HepG2 (cell line): ENCODE data around the gene BABAM1. TPM values are rescaled to one million over a fixed set of nuclear protein-coding genes. Genes with fewer than 3 reads are reported as not detected.

ENCODE experiments used
- CBX2 ChIP-seq, 2 experiments: fragments of 200-600 bp in 1 of 2; sonication (generic); formaldehyde crosslinking in 1 of 2; IDR thresholded peaks; 2 replicates each; pipeline versions ENCODE4 v1.7.0 to v1.8.1; 2018 to 2022; ENCODE audit warnings: low read depth in 2 of 2, low read length in 1 of 2, mild to moderate bottlenecking in 1 of 2, missing genetic modification reagents in 1 of 2
- CTCF ChIP-seq: sonication (generic); formaldehyde crosslinking; IDR thresholded peaks from 2 replicates; pipeline ENCODE4 v1.5.0; 2020; ENCODE audit warnings: mild to moderate bottlenecking, missing genetic modification reagents, moderate library complexity
- ERF ChIP-seq: IDR thresholded peaks from 2 replicates; pipeline ENCODE4 v1.6.1; 2018; ENCODE audit warnings: missing biosample characterization, missing genetic modification reagents
- HOXD1 ChIP-seq: sonication (generic); formaldehyde crosslinking; IDR thresholded peaks from 2 replicates; pipeline ENCODE4 v1.5.0; 2020; ENCODE audit warnings: missing genetic modification reagents
- KAT7 ChIP-seq: IDR thresholded peaks from 2 replicates; pipeline ENCODE4 v1.6.1; 2018; ENCODE audit warnings: borderline replicate concordance, missing compliant biosample characterization
- KDM3A ChIP-seq: IDR thresholded peaks from 2 replicates; pipeline ENCODE4 v1.6.1; 2018; ENCODE audit warnings: low read depth, missing compliant biosample characterization
- MIER2 ChIP-seq: IDR thresholded peaks from 2 replicates; pipeline ENCODE4 v1.6.1; 2016; ENCODE audit warnings: missing biosample characterization, missing genetic modification reagents
- PAF1 ChIP-seq: IDR thresholded peaks from 2 replicates; pipeline ENCODE4 v1.6.1; 2016; ENCODE audit warnings: missing genetic modification reagents, missing compliant biosample characterization
- ZBTB1 ChIP-seq: sonication (generic); formaldehyde crosslinking; IDR thresholded peaks from 2 replicates; pipeline ENCODE4 v1.4.0; 2020; ENCODE audit warnings: missing genetic modification reagents, borderline replicate concordance
- ZFP36 ChIP-seq: fragments of 150-350 bp; IDR thresholded peaks from 2 replicates; pipeline ENCODE4 v1.6.1; 2018; ENCODE audit warnings: borderline replicate concordance, low read length, low read depth; ENCODE audit not compliant: partially characterized antibody
- ZFP36L2 ChIP-seq: sonication (generic); formaldehyde crosslinking; IDR thresholded peaks from 2 replicates; pipeline ENCODE4 v1.4.0; 2020; ENCODE audit warnings: missing genetic modification reagents
- ZKSCAN1 ChIP-seq: fragments of 150-350 bp; IDR thresholded peaks from 2 replicates; pipeline ENCODE4 v1.6.1; 2014; ENCODE audit warnings: low read length
- ZMYM3 ChIP-seq: sonication (generic); formaldehyde crosslinking; IDR thresholded peaks from 2 replicates; pipeline ENCODE4 v1.5.1; 2020; ENCODE audit warnings: mild to moderate bottlenecking, missing genetic modification reagents
- ZNF136 ChIP-seq: sonication (generic); formaldehyde crosslinking; IDR thresholded peaks from 2 replicates; pipeline ENCODE4 v1.8.1; 2022; ENCODE audit warnings: low read depth, mild to moderate bottlenecking, moderate library complexity, missing genetic modification reagents
- ZNF230 ChIP-seq: sonication (generic); formaldehyde crosslinking; IDR thresholded peaks from 2 replicates; pipeline ENCODE4 v1.4.0; 2020; ENCODE audit warnings: mild to moderate bottlenecking, missing genetic modification reagents
- ZNF460 ChIP-seq: sonication (generic); formaldehyde crosslinking; IDR thresholded peaks from 2 replicates; pipeline ENCODE4 v1.5.1; 2020; ENCODE audit warnings: missing genetic modification reagents, mild to moderate bottlenecking, borderline replicate concordance
- ZNF546 ChIP-seq: sonication (generic); formaldehyde crosslinking; conservative IDR thresholded peaks from 2 replicates; pipeline ENCODE4 v1.8.1; 2023; ENCODE audit warnings: mild to moderate bottlenecking, missing genetic modification reagents
- ZNF629 ChIP-seq: sonication (generic); formaldehyde crosslinking; conservative IDR thresholded peaks from 2 replicates; pipeline ENCODE4 v1.5.0; 2020; ENCODE audit warnings: missing genetic modification reagents
- ZNF703 ChIP-seq: sonication (generic); formaldehyde crosslinking; IDR thresholded peaks from 2 replicates; pipeline ENCODE4 v1.5.1; 2020; ENCODE audit warnings: missing genetic modification reagents, mild to moderate bottlenecking, moderate library complexity, borderline replicate concordance
- ZZZ3 ChIP-seq: sonication (generic); formaldehyde crosslinking; IDR thresholded peaks from 2 replicates; pipeline ENCODE4 v1.4.0; 2020; ENCODE audit warnings: missing genetic modification reagents, mild to moderate bottlenecking, borderline replicate concordance
- polyA plus RNA-seq, 8 experiments: library from polyadenylated mRNA; depleted of rRNA in 3 of 8; stranded (reverse) in 7 of 8; unstranded in 1 of 8; fragments of >200 nt; fragmentation: Illumina TruSeq in 4 of 8; extraction: Trizol in 4 of 8; gene quantifications; 2 replicates each; pipeline versions ENCODE4 v1.2.1 to v1.2.3, GENCODE V29; 2011 to 2016; ENCODE audit warnings: low read depth in 4 of 8, missing spikeins in 1 of 8, mixed read lengths in 1 of 8; ENCODE audit not compliant: insufficient read depth in 1 of 8
- total RNA-seq, 5 experiments: library from RNA; depleted of rRNA; stranded (reverse); fragments of >200 nt; fragmentation: Illumina TruSeq; extraction: Trizol; gene quantifications; 2 replicates each; pipeline ENCODE4 v1.2.3, GENCODE V29; 2016; ENCODE audit warnings: low read depth in 1 of 5
- TF ChIP-seq, protein P1 (sequence below): sonication (generic); formaldehyde crosslinking; IDR thresholded peaks from 2 replicates; pipeline ENCODE4 v1.8.1; 2023; ENCODE audit warnings: missing genetic modification reagents, mild to moderate bottlenecking, borderline replicate concordance
- TF ChIP-seq, protein P2 (sequence below): sonication (generic); formaldehyde crosslinking; conservative IDR thresholded peaks from 2 replicates; pipeline ENCODE4 v1.8.0; 2022; ENCODE audit warnings: missing genetic modification reagents

Gene BABAM1
- total and polyA plus RNA-seq, 2 of the 13 experiments (the other 11 are each of a cell fraction or from before 2014, with no cell fraction given) = 70.0 to 82.0 TPM

- TF ChIP-seq CTCF (CRISPR knock-in tag) (no peak), ZNF136 (no peak), ZNF230 (no peak), ZFP36L2 (CRISPR knock-in tag) (no peak), PAF1 (CRISPR knock-in tag) (no peak), ERF (CRISPR knock-in tag) (0 out of 2 replicates have a peak, but pooled peaks have one; percentile 5), ZKSCAN1 (no peak), ZZZ3 (CRISPR knock-in tag) (no peak), ZBTB1 (no peak), KDM3A (CRISPR knock-in tag) (no peak), ZFP36 (peak; percentile 83), ZNF629 (peak; percentile 79), ZMYM3 (CRISPR knock-in tag) (peak; percentile 83), KAT7 (CRISPR knock-in tag) (no peak), ZNF460 (CRISPR knock-in tag) (0 out of 2 replicates have a peak, but pooled peaks have one; percentile 33), ZNF703 (CRISPR knock-in tag) (no peak), ZNF546 (CRISPR knock-in tag) (no peak), MIER2 (CRISPR knock-in tag) (no peak), HOXD1 (CRISPR knock-in tag) (no peak), CBX2 (IDR thresholded peaks at IDR 0.05; ENCODE audit: low read depth, low read length) (no peak), CBX2 (CRISPR knock-in tag; IDR thresholded peaks at IDR 0.05; ENCODE audit: low read depth) (no peak)
- TF ChIP-seq, protein P1, sequence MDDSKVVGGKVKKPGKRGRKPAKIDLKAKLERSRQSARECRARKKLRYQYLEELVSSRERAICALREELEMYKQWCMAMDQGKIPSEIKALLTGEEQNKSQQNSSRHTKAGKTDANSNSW (CRISPR knock-in tag) = no peak
- TF ChIP-seq, protein P2, sequence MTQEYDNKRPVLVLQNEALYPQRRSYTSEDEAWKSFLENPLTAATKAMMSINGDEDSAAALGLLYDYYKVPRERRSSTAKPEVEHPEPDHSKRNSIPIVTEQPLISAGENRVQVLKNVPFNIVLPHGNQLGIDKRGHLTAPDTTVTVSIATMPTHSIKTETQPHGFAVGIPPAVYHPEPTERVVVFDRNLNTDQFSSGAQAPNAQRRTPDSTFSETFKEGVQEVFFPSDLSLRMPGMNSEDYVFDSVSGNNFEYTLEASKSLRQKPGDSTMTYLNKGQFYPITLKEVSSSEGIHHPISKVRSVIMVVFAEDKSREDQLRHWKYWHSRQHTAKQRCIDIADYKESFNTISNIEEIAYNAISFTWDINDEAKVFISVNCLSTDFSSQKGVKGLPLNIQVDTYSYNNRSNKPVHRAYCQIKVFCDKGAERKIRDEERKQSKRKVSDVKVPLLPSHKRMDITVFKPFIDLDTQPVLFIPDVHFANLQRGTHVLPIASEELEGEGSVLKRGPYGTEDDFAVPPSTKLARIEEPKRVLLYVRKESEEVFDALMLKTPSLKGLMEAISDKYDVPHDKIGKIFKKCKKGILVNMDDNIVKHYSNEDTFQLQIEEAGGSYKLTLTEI (CRISPR knock-in tag) = no peak
Measured at GRCh38 chr19:17263712-17264640, 3.3 kb upstream of the BABAM1 start (continued).
